Gastrocnemius medialis (tissue), 4 donors: ENCODE data around the gene SRGAP1.

Experiments used
- CTCF ChIP-seq, 5 experiments: fragments of 450-650 bp in 3 of 5; fragments of 200-600 bp in 2 of 5; sonication (generic) in 2 of 5; IDR thresholded peaks in 4 of 5; conservative IDR thresholded peaks in 1 of 5; 1 replicate in 4 of 5; 2 replicates in 1 of 5; pipeline ENCODE4 v1.5.1; 2016 to 2019; ENCODE audit warnings: antibody characterized with exemption in 5 of 5, mild to moderate bottlenecking in 3 of 5, moderate library complexity in 3 of 5
- POLR2A ChIP-seq, 2 donors: fragments of 450-650 bp; IDR thresholded peaks; one replicate each; pipeline ENCODE4 v1.6.1; 2017; ENCODE audit warnings: antibody characterized with exemption in 2 of 2, mild to moderate bottlenecking in 2 of 2, moderate library complexity in 2 of 2

- TF ChIP-seq CTCF (IDR thresholded peaks at IDR 0.05 in 4 of 5, conservative IDR thresholded peaks at IDR 0.05 in 1 of 5) (no peak), POLR2A (IDR thresholded peaks at IDR 0.05) (no peak)
These were observed 253.0 kb downstream of the SRGAP1 start for GRCh38 chr12:64097366-64098105.
